Measurements from ENCODE around the gene TMEM41A.
"Not testable (repeated sequence)": the region's sequence is repeated elsewhere in the genome, so short reads cannot be mapped to it uniquely, and the experiment has no call there.

The TMEM41A gene

GRCh38 chr3:185489462-185489861 is 9.4 kb downstream of the TMEM41A start:
- no peak for DNase-seq

- no peak for DNase-seq
These were observed 10.4 kb downstream of the TMEM41A start for GRCh38 chr3:185488465-185488864.

GRCh38 chr3:185486394-185486793 is 12.4 kb downstream of the TMEM41A start:
- DNase-seq: no peak

- DNase-seq: no peak
These were observed 14.5 kb downstream of the TMEM41A start for GRCh38 chr3:185484296-185484695.

GRCh38 chr3:185479373-185479945 is 19.4 kb downstream of the TMEM41A start:
- no peak for DNase-seq

- no peak for DNase-seq
These were observed 21.5 kb downstream of the TMEM41A start for GRCh38 chr3:185477316-185477715.

GRCh38 chr3:185474922-185475321 is 23.9 kb downstream of the TMEM41A start:
- not testable (repeated sequence) for DNase-seq

- peak in 22 of 58 donors; percentile 1 to 38 (median 7) for DNase-seq
These were observed 25.5 kb downstream of the TMEM41A start for GRCh38 chr3:185473290-185473815.

GRCh38 chr3:185470323-185470722 is 28.5 kb downstream of the TMEM41A start:
- DNase-seq: no peak

GRCh38 chr3:185469542-185469941 is 29.3 kb downstream of the TMEM41A start:
- DNase-seq: no peak

- not testable (repeated sequence) for DNase-seq
These were observed 32.7 kb downstream of the TMEM41A start for GRCh38 chr3:185466123-185466522.

- no peak for DNase-seq
These were observed 33.4 kb downstream of the TMEM41A start for GRCh38 chr3:185465471-185465870.

GRCh38 chr3:185460719-185461350 is 38.0 kb downstream of the TMEM41A start:
- DNase-seq: no peak

- no peak for DNase-seq
These were observed 38.5 kb downstream of the TMEM41A start for GRCh38 chr3:185460309-185460708.

GRCh38 chr3:185457376-185457775 is 41.5 kb downstream of the TMEM41A start:
- DNase-seq: no peak

- DNase-seq: not testable (repeated sequence)
These were observed 47.4 kb downstream of the TMEM41A start for GRCh38 chr3:185451432-185451831.

- no peak for DNase-seq
These were observed 50.7 kb downstream of the TMEM41A start for GRCh38 chr3:185448107-185448506.

- DNase-seq: no peak
These were observed 54.5 kb downstream of the TMEM41A start for GRCh38 chr3:185444329-185444728.

GRCh38 chr3:185442031-185442430 is 56.8 kb downstream of the TMEM41A start:
- DNase-seq: no peak

GRCh38 chr3:185439745-185440466 is 58.9 kb downstream of the TMEM41A start:
- DNase-seq: peak in 13 of 58 donors; percentile 4 to 30 (median 11)
